Keratinocyte (primary cell): ENCODE measurements around the gene COQ8A. TPM values are rescaled to one million over a fixed set of nuclear protein-coding genes. Genes with fewer than 3 reads are reported as not detected.

Experiments used
- DNase-seq: peaks from one replicate; pipeline ENCODE4 v3.0.0-alpha.2; 2011; ENCODE audit warnings: low read depth, missing footprints, low spot score
- FAIRE-seq: peaks from 2 replicates; lab custom pipeline; 2011; peaks lifted over from hg19 to GRCh38; lab: Jason Lieb, UNC
- H2AFZ ChIP-seq: 2 replicates; pipeline ENCODE4 v1.6.0; 2012; ENCODE audit warnings: low read length, control low read depth, inconsistent platforms; ENCODE audit not compliant: control insufficient read depth
- H3K27ac ChIP-seq: 2 replicates; pipeline ENCODE4 v1.5.1; 2011; ENCODE audit warnings: low read length; ENCODE audit not compliant: control insufficient read depth, insufficient read depth
- H3K27me3 ChIP-seq: 3 replicates; pipeline ENCODE4 v1.6.0; 2011; ENCODE audit warnings: low read length; ENCODE audit not compliant: control insufficient read depth, insufficient read depth; ENCODE audit errors: extremely low read depth
- H3K36me3 ChIP-seq, 2 experiments: 2 replicates in 1 of 2; 3 replicates in 1 of 2; pipeline ENCODE4 v1.5.1; 2011; ENCODE audit warnings: low read length in 2 of 2, mild to moderate bottlenecking in 1 of 2; ENCODE audit not compliant: control insufficient read depth in 2 of 2, insufficient read depth in 2 of 2; ENCODE audit errors: extremely low read depth in 1 of 2
- H3K4me1 ChIP-seq: 3 replicates; pipeline ENCODE4 v1.5.1; 2011; ENCODE audit warnings: low read length; ENCODE audit not compliant: control insufficient read depth, insufficient read depth; ENCODE audit errors: extremely low read depth
- H3K4me2 ChIP-seq: 3 replicates; pipeline ENCODE4 v1.6.0; 2011; ENCODE audit warnings: low read depth, low read length; ENCODE audit not compliant: control insufficient read depth, insufficient read depth; ENCODE audit errors: extremely low read depth
- H3K4me3 ChIP-seq, 3 experiments: fragments of 200-600 bp in 1 of 3; sonication (generic) in 1 of 3; 2 replicates in 2 of 3; 3 replicates in 1 of 3; pipeline ENCODE4 v1.5.1; 2011 to 2016; ENCODE audit warnings: low read length in 3 of 3, mild to moderate bottlenecking in 3 of 3, control low read depth in 2 of 3, inconsistent platforms in 1 of 3, low read depth in 1 of 3, mixed read lengths in 1 of 3, mixed run types in 1 of 3, moderate library complexity in 1 of 3; ENCODE audit not compliant: control insufficient read depth in 2 of 3, insufficient read depth in 2 of 3; ENCODE audit errors: extremely low read depth in 1 of 3
- H3K79me2 ChIP-seq: 2 replicates; pipeline ENCODE4 v1.6.0; 2012; ENCODE audit warnings: low read length; ENCODE audit not compliant: control insufficient read depth, insufficient read depth
- H3K9ac ChIP-seq: 3 replicates; pipeline ENCODE4 v1.6.0; 2011; ENCODE audit warnings: low read length; ENCODE audit not compliant: control insufficient read depth, insufficient read depth; ENCODE audit errors: extremely low read depth
- H3K9me1 ChIP-seq: 3 replicates; pipeline ENCODE4 v1.6.0; 2011; ENCODE audit warnings: low read length; ENCODE audit not compliant: control insufficient read depth, insufficient read depth; ENCODE audit errors: extremely low read depth
- H3K9me3 ChIP-seq: 2 replicates; pipeline ENCODE4 v1.5.1; 2012; ENCODE audit warnings: low read depth, low read length; ENCODE audit not compliant: control insufficient read depth
- H4K20me1 ChIP-seq: 3 replicates; pipeline ENCODE4 v1.6.0; 2011; ENCODE audit warnings: low read length; ENCODE audit not compliant: control insufficient read depth, insufficient read depth; ENCODE audit errors: extremely low read depth
- EZH2 ChIP-seq: IDR thresholded peaks from one replicate; pipeline ENCODE4 v1.6.1; 2012; ENCODE audit warnings: inconsistent platforms, mild to moderate bottlenecking, low read length, moderate library complexity
- dilution Hi-C: fragments of 300-500 bp; cut with MboI; formaldehyde crosslinking; loops from one replicate; pipeline ENCODE4 v1.7.0; 2020; ENCODE audit warnings: low sequenced_read_pairs; ENCODE audit not compliant: extremely low pct_ligation_motif_present
- polyA plus RNA-seq, 5 experiments: library from polyadenylated mRNA; depleted of rRNA in 3 of 5; stranded (reverse) in 3 of 5; stranded (forward) in 1 of 5; unstranded in 1 of 5; fragments of >200 nt; gene quantifications; 1 replicate in 1 of 5; 2 replicates in 3 of 5; 3 replicates in 1 of 5; pipeline versions ENCODE4 v1.2.1 to v1.2.3, GENCODE V29; 2011 to 2012; ENCODE audit warnings: missing spikeins in 2 of 5, low read depth in 1 of 5, low replicate concordance in 1 of 5
- TF ChIP-seq, protein P1 (sequence below), 3 experiments: IDR thresholded peaks in 1 of 3; conservative IDR thresholded peaks in 1 of 3; optimal IDR thresholded peaks in 1 of 3; 2 replicates in 2 of 3; 3 replicates in 1 of 3; pipeline versions ENCODE3 to v1.5.1; 2011; ENCODE audit warnings: low read length in 3 of 3, mild to moderate bottlenecking in 3 of 3, moderate library complexity in 2 of 3, control low read depth in 1 of 3, inconsistent platforms in 1 of 3; ENCODE audit not compliant: insufficient read depth in 2 of 3; ENCODE audit errors: extremely low read depth in 1 of 3

The COQ8A gene
- polyA plus RNA-seq, 1 donor (not counting 4 experiments of a cell fraction or from before 2014, with no cell fraction given) = 3.8 TPM

DNA sequence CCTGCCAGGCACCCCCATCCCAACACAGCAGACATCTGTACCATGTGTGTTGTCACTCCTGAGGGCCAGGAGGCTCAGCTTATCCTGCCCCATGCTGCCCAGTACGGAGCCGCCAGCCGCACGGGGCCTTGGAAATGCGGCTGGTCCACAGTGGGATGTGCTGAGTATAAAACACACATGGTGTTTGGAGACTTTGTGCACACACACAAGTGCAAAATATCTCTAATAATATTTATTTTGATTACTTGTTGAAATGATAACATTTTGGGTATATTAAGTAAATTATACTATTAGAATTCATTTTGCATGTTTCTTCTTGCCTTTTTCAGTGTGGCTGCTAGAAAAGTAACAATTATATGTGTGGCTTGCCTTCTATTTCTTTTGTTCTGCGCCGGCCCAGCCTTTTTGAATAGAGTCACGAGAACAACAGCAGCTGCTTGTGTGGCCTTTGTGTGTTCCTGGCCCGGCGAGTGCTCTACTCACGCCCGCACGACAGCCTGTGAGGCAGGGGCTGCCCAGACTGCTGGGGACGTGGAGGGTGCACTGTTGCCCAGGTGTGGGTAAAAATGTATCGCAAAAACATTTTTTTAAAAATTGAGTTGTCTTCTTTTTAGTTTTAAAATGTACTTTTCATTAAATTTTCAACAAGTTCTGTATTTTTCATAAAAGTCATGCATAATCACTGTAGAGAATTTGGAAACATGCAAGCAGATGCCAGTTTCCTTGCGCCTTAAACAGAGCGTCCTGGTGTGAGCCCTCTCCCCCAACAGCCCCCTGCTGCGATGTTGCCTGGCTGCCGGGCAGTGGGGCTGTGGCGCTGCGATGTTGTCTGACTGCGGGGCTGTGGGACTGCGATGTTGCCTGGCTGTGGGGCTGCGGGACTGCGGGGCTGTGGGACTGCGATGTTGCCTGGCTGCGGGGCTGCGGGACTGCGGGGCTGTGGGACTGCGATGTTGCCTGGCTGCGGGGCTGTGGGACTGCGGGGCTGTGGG, 35.5 kb downstream of the COQ8A start:
- peaks cover 9% of the 10 kb centered on the region for H3K4me1 ChIP-seq
- no peak for TF ChIP-seq EZH2
- TF ChIP-seq, protein P1, sequence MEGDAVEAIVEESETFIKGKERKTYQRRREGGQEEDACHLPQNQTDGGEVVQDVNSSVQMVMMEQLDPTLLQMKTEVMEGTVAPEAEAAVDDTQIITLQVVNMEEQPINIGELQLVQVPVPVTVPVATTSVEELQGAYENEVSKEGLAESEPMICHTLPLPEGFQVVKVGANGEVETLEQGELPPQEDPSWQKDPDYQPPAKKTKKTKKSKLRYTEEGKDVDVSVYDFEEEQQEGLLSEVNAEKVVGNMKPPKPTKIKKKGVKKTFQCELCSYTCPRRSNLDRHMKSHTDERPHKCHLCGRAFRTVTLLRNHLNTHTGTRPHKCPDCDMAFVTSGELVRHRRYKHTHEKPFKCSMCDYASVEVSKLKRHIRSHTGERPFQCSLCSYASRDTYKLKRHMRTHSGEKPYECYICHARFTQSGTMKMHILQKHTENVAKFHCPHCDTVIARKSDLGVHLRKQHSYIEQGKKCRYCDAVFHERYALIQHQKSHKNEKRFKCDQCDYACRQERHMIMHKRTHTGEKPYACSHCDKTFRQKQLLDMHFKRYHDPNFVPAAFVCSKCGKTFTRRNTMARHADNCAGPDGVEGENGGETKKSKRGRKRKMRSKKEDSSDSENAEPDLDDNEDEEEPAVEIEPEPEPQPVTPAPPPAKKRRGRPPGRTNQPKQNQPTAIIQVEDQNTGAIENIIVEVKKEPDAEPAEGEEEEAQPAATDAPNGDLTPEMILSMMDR (optimal IDR thresholded peaks at IDR 0.05 in 1 of 3, IDR thresholded peaks at IDR 0.05 in 1 of 3, conservative IDR thresholded peaks at IDR 0.05 in 1 of 3; ENCODE audit: extremely low read depth in 1 of 3, insufficient read depth in 2 of 3, low read length in 3 of 3) = no peak
- H3K4me2 ChIP-seq = no peak overlapping the region
- no peaks in the 10 kb centered on the region for H4K20me1 ChIP-seq
- dilution Hi-C loops = no loop called here
- no peaks in the 10 kb centered on the region for H3K79me2 ChIP-seq
- no peak overlapping the region for H2AFZ ChIP-seq
- no peaks in the 10 kb centered on the region for H3K36me3 ChIP-seq
- H3K4me3 ChIP-seq = no peak overlapping the region
- FAIRE-seq = no peak
- no peaks in the 10 kb centered on the region for H3K27me3 ChIP-seq
- H3K9me3 ChIP-seq = no peaks in the 10 kb centered on the region
- no peak overlapping the region for H3K9ac ChIP-seq
- DNase-seq = no peak
- no peaks in the 10 kb centered on the region for H3K9me1 ChIP-seq
- H3K27ac ChIP-seq = no peak overlapping the region

DNA sequence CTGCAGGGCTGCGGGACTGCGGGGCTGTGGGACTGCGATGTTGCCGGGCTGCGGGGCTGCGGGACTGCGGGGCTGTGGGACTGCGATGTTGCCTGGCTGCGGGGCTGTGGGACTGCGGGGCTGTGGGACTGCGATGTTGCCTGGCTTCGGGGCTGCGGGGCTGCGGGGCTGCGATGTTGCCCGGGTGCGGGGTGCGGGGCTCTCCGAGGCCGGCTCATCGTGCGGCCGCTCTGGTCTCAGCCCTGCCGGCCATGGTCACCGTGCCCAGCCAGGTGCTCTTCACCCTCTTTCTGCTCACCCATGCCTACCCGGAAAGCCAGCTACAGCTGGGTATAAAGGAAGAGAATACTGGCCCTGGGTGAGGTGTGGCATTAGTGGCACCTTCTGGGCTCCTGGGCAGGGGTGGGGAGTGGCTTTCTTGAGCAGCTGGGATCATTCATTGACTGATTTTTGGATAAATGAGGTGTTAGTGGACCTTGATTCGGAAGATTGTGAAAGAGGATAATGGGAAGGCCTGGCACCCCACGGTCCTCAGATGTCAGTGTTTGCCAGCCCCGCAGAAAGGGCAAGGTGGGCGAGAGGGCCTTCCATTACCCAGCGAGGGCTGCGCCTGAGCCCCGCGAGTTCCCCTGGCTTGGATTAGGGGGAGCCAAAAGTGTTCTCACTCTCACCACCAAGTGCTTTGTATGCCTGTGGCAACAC, 36.3 kb downstream of the COQ8A start:
- H3K4me2 ChIP-seq = no peak overlapping the region
- H3K9ac ChIP-seq = no peak overlapping the region
- H3K79me2 ChIP-seq = no peaks in the 10 kb centered on the region
- no peaks in the 10 kb centered on the region for H3K9me1 ChIP-seq
- H3K4me1 ChIP-seq = peaks cover 9% of the 10 kb centered on the region
- H3K27me3 ChIP-seq = no peaks in the 10 kb centered on the region
- no peak for DNase-seq
- FAIRE-seq = no peak
- H3K4me3 ChIP-seq = no peak overlapping the region
- H2AFZ ChIP-seq = no peak overlapping the region
- TF ChIP-seq, protein P1 (optimal IDR thresholded peaks at IDR 0.05 in 1 of 3, IDR thresholded peaks at IDR 0.05 in 1 of 3, conservative IDR thresholded peaks at IDR 0.05 in 1 of 3; ENCODE audit: extremely low read depth in 1 of 3, insufficient read depth in 2 of 3, low read length in 3 of 3) = no peak
- no peak for TF ChIP-seq EZH2
- no peak overlapping the region for H3K27ac ChIP-seq
- no peaks in the 10 kb centered on the region for H4K20me1 ChIP-seq
- dilution Hi-C loops = no loop called here
- no peaks in the 10 kb centered on the region for H3K36me3 ChIP-seq
- no peaks in the 10 kb centered on the region for H3K9me3 ChIP-seq
